ENCODE results near the gene SLC2A4.
A peak's percentile ranks its signal among the peaks of the same experiment; 100 is the strongest.

SLC2A4 gene

GRCh38 chr17:7248796-7249195, 32.7 kb upstream of the SLC2A4 start:
- DNase-seq (ENCODE audit: low read depth) = no peak

- no peak for DNase-seq (ENCODE audit: low read depth)
Observed at GRCh38 chr17:7249214-7249613, 32.3 kb upstream of the SLC2A4 start.

- DNase-seq (ENCODE audit: low read depth) = no peak
Observed at GRCh38 chr17:7249830-7250229, 31.7 kb upstream of the SLC2A4 start.

GRCh38 chr17:7250695-7251627, 30.6 kb upstream of the SLC2A4 start:
- no peak for DNase-seq (ENCODE audit: low read depth)

- peak; percentile 98 for DNase-seq (ENCODE audit: low read depth)
Observed at GRCh38 chr17:7251661-7252175, 29.8 kb upstream of the SLC2A4 start, which contains the start of gene CTDNEP1. Gene CTDNEP1 (minus strand): TSS chr17:7251734. CDS start chr17:7251296, 438 bp downstream.

- peak; percentile 81 for DNase-seq (ENCODE audit: low read depth)
Observed at GRCh38 chr17:7252176-7253043, 29.1 kb upstream of the SLC2A4 start, which contains the start of gene ELP5. Gene ELP5 (plus strand): TSS chr17:7252215. CDS start chr17:7252551, 336 bp downstream.

GRCh38 chr17:7253082-7253481, 28.4 kb upstream of the SLC2A4 start:
- DNase-seq (ENCODE audit: low read depth) = no peak

- DNase-seq (ENCODE audit: low read depth) = no peak
Observed at GRCh38 chr17:7254511-7254910, 27.0 kb upstream of the SLC2A4 start.

GRCh38 chr17:7256766-7257456, 24.6 kb upstream of the SLC2A4 start:
- no peak for DNase-seq (ENCODE audit: low read depth)

- no peak for DNase-seq (ENCODE audit: low read depth)
Observed at GRCh38 chr17:7258731-7259554, 22.6 kb upstream of the SLC2A4 start.

GRCh38 chr17:7259555-7259889, 22.0 kb upstream of the SLC2A4 start:
- DNase-seq (ENCODE audit: low read depth) = no peak

- DNase-seq (ENCODE audit: low read depth) = no peak
Observed at GRCh38 chr17:7260151-7260550, 21.4 kb upstream of the SLC2A4 start.

GRCh38 chr17:7260651-7261378, 20.7 kb upstream of the SLC2A4 start:
- no peak for DNase-seq (ENCODE audit: low read depth)

GRCh38 chr17:7261379-7262191, 19.9 kb upstream of the SLC2A4 start:
- DNase-seq (ENCODE audit: low read depth) = no peak

GRCh38 chr17:7262192-7262934, 19.2 kb upstream of the SLC2A4 start, which contains the start of gene CLDN7:
Gene CLDN7 (minus strand): TSS chr17:7262478. CDS start chr17:7262043, 435 bp downstream.
- no peak for DNase-seq (ENCODE audit: low read depth)

- no peak for DNase-seq (ENCODE audit: low read depth)
Observed at GRCh38 chr17:7262935-7263800, 18.4 kb upstream of the SLC2A4 start.

- no peak for DNase-seq (ENCODE audit: low read depth)
Observed at GRCh38 chr17:7263801-7264078, 17.8 kb upstream of the SLC2A4 start.

- no peak for DNase-seq (ENCODE audit: low read depth)
Observed at GRCh38 chr17:7266784-7267183, 14.7 kb upstream of the SLC2A4 start.
